Activated CD8-positive, alpha-beta T cell treated with anti-CD3 and anti-CD28 coated beads for 36 hours (primary cell): ENCODE data around the gene DUSP5. TPM values are rescaled to one million over a fixed set of nuclear protein-coding genes. Genes with fewer than 3 reads are reported as not detected.

Experiments used
- ATAC-seq: fragments of 200-7000 bp; cut with Tn5 transposase; one replicate; pipeline ENCODE4 v1.10.0; 2021; ENCODE audit warnings: mild to moderate bottlenecking, moderate library complexity
- CTCF ChIA-PET: fragments of 350-600 bp; sonication (Branson Sonifier 250); formaldehyde crosslinking; loops from one replicate; lab custom pipeline; 2021; ENCODE audit warnings: antibody characterized with exemption; lab: Charles Lee
- POLR2A ChIA-PET: fragments of 350-600 bp; sonication (Branson Sonifier 250); formaldehyde crosslinking; loops from one replicate; lab custom pipeline; 2021; ENCODE audit warnings: antibody characterized with exemption; lab: Charles Lee
- DNase-seq: peaks from one replicate; pipeline ENCODE4 v3.0.0-alpha.2; 2020
- H3K27ac Mint-ChIP-seq: one replicate; pipeline ENCODE4 v1.8.0; 2021; ENCODE audit warnings: mild to moderate bottlenecking, mixed read lengths
- H3K27me3 Mint-ChIP-seq: one replicate; pipeline ENCODE4 v1.8.0; 2021; ENCODE audit warnings: mixed read lengths
- H3K36me3 Mint-ChIP-seq: one replicate; pipeline ENCODE4 v1.8.0; 2021; ENCODE audit warnings: low read depth, mixed read lengths
- H3K4me1 Mint-ChIP-seq: one replicate; pipeline ENCODE4 v1.8.0; 2021; ENCODE audit warnings: low read depth, mixed read lengths
- H3K4me3 Mint-ChIP-seq: one replicate; pipeline ENCODE4 v1.8.0; 2021; ENCODE audit warnings: mild to moderate bottlenecking, moderate library complexity, mixed read lengths
- H3K9me3 Mint-ChIP-seq: one replicate; pipeline ENCODE4 v1.8.0; 2021; ENCODE audit warnings: mixed read lengths
- intact Hi-C: fragments of 100-400 bp; cut with micrococcal nuclease; formaldehyde crosslinking; loops from one replicate; pipeline ENCODE4 v1.10.0; 2022
- total RNA-seq, 2 experiments: library from RNA; stranded (reverse); gene quantifications; one replicate each; pipeline ENCODE4 v1.2.3, GENCODE V29; 2021
- TF ChIP-seq, protein P1 (sequence below): fragments of 200-600 bp; IDR thresholded peaks from one replicate; pipeline ENCODE4 v1.8.0; 2022; ENCODE audit warnings: antibody characterized with exemption, mild to moderate bottlenecking

Gene DUSP5
- total RNA-seq, 2 experiments from 2014 or later: 49.4 to 50.8 TPM

DNA sequence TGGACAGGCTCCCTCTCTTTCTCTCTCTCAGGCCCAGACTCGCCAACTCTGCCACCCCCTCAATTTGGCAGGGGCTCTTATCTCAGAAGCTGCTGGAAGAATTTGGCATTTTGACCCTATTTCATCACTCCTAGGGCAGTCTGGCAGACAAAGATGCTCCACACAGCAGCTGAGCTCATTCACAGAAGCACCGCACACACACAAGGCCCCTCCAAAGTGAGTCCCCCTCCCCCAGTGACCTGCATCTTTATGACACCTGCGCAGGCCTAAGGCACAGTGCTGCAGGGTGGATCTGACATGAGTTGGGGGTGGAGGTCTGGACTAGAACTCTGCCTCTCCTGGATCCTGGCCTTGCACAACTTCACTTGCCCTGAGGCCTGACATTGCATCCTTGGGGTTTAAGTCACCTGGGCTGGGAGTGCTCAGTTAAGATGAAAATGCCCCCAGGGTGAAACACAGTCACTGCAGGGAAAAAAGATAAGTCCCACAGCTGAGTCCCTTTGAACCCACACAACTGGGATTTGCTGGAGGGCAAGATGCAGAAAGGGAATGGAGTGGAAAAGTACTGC lies 41.1 kb upstream of the DUSP5 start:
- intact Hi-C loops: no loop called here
- no peak overlapping the region for H3K27ac Mint-ChIP-seq
- POLR2A ChIA-PET: interaction anchor here (0.9 kb wide), 1 partner anchor 90 kb away, joined by 3 read pairs; no protein-coding TSS in a partner anchor
- TF ChIP-seq, protein P1, sequence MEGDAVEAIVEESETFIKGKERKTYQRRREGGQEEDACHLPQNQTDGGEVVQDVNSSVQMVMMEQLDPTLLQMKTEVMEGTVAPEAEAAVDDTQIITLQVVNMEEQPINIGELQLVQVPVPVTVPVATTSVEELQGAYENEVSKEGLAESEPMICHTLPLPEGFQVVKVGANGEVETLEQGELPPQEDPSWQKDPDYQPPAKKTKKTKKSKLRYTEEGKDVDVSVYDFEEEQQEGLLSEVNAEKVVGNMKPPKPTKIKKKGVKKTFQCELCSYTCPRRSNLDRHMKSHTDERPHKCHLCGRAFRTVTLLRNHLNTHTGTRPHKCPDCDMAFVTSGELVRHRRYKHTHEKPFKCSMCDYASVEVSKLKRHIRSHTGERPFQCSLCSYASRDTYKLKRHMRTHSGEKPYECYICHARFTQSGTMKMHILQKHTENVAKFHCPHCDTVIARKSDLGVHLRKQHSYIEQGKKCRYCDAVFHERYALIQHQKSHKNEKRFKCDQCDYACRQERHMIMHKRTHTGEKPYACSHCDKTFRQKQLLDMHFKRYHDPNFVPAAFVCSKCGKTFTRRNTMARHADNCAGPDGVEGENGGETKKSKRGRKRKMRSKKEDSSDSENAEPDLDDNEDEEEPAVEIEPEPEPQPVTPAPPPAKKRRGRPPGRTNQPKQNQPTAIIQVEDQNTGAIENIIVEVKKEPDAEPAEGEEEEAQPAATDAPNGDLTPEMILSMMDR: no peak
- H3K36me3 Mint-ChIP-seq: no peaks in the 10 kb centered on the region
- no peak for DNase-seq
- H3K9me3 Mint-ChIP-seq: no peaks in the 10 kb centered on the region
- H3K27me3 Mint-ChIP-seq: no peaks in the 10 kb centered on the region
- no peak for ATAC-seq
- CTCF ChIA-PET: interaction anchor here (2.1 kb wide), 1 partner anchor 90 kb away, joined by 6 read pairs; no protein-coding TSS in a partner anchor
- peaks cover 40% of the 10 kb centered on the region for H3K4me1 Mint-ChIP-seq
- H3K4me3 Mint-ChIP-seq: no peak overlapping the region

DNA sequence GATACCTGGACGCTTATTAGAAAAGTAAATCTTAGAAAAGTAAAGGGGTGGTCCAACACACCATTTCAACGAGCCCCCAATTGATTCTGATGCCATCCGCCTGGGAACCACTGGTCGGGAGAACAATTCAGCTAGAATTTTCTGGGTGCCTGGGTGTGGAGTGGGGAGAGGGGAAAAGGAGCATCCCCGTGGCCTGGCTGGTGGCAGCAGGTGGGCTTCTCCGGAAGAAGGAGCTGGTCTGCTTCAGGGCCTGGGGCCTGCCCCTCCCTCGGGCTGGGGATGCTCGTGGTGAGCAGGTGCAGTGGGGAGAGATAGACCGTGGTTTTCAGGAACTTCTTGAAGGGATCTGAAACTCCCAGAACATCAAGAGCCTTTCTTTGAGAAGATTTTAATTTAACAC lies 39.9 kb upstream of the DUSP5 start:
- ATAC-seq: no peak
- intact Hi-C loops: no loop called here
- Mint-ChIP-seq H3K27ac (no peak overlapping the region), H3K4me3 (no peak overlapping the region), H3K27me3 (no peaks in the 10 kb centered on the region), H3K4me1 (peaks cover 40% of the 10 kb centered on the region), H3K9me3 (no peaks in the 10 kb centered on the region), H3K36me3 (no peaks in the 10 kb centered on the region)
- no peak for DNase-seq
- ChIA-PET POLR2A (no interaction called here), CTCF (no interaction called here)
- TF ChIP-seq, protein P1: no peak

DNA sequence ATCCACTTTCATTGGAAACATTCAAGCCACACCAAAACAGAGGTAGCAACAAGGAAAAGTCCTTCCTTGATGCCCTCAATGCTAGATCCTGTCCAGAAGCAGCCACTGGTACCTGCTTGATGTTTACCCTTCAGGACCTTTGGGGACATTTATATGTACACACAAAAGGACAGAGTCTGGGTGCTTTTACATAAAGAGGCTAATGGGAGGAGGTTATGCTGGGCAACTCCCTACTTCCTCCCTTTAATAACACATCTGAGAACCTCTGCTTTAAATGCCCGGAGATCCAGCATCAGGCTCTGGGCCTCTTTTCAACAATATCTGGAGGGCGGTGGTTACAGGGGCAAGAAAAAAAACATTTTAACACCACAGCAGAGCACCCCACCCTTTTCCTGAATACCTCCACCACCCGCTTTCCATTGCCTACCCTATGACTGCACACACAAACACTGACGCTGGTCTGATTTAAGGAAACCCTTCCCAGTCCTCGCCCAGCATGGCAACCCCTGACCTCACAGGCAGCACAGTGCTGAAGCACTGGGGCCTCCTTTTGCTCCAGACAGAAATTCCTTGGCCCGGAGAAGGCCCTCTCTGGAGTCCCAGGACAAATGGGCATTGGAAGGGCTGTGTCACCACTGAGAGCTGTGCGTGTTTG lies 39.3 kb upstream of the DUSP5 start:
- Mint-ChIP-seq H3K9me3 (no peaks in the 10 kb centered on the region), H3K27ac (no peak overlapping the region), H3K36me3 (no peaks in the 10 kb centered on the region), H3K4me3 (no peak overlapping the region), H3K27me3 (no peaks in the 10 kb centered on the region), H3K4me1 (peaks cover 40% of the 10 kb centered on the region)
- TF ChIP-seq, protein P1: no peak
- ChIA-PET CTCF (interaction anchor here (1.6 kb wide), 1 partner anchor 105 kb away, joined by 4 read pairs; no protein-coding TSS in a partner anchor), POLR2A (no interaction called here)
- ATAC-seq (no peak), DNase-seq (no peak)
- intact Hi-C loops: no loop called here

DNA sequence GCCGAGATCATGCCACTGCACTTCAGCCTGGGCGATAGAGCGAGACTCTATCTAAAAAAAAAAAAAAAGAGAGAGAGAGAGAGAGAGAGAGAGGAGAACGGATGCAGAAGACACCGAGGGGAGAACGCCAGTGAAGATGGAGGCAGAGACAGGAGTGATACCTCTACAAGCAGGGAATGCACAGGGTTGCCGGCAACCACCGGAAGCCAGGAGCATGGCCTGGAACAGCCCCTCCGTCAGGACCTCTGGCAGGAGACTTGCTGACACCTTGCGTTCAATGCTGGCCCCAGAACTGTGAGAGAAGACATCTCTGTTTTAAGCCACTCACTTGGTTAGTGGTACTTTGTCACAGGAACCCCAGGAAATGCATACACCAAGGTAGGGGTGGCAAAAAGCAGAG lies 38.1 kb upstream of the DUSP5 start:
- TF ChIP-seq, protein P1: no peak
- intact Hi-C loops: no loop called here
- Mint-ChIP-seq H3K36me3 (no peaks in the 10 kb centered on the region), H3K4me3 (no peak overlapping the region), H3K9me3 (no peaks in the 10 kb centered on the region), H3K4me1 (peaks cover 40% of the 10 kb centered on the region), H3K27me3 (no peaks in the 10 kb centered on the region), H3K27ac (no peak overlapping the region)
- POLR2A ChIA-PET: interaction anchor here (0.6 kb wide), 1 partner anchor 248 kb away, joined by 3 read pairs; no protein-coding TSS in a partner anchor
- CTCF ChIA-PET: interaction anchor here (1.6 kb wide), 1 partner anchor 106 kb away, joined by 4 read pairs; no protein-coding TSS in a partner anchor
- no peak for DNase-seq
- no peak for ATAC-seq
